ENCODE data around the gene PAQR5.

DNA sequence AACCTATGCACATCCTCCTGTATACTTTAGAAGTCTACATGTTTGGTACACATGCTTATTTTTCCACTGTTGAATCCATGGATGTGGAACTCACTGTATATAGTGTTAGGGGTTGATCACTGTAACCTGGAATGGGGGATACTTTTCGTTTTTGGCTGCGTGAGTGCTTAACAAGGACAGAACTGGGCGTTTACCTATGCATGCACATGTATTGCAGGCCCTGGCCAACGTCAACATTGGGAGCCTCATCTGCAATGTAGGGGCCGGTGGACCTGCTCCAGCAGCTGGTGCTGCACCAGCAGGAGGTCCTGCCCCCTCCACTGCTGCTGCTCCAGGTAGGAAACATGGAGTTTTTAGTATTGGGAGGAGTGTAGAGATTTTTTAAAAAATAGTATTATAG is 156.2 kb downstream of the PAQR5 start:
- TF ChIP-seq POLR2AphosphoS5 (IDR thresholded peaks at IDR 0.05; ENCODE audit: borderline replicate concordance, low read depth, low read length) (peak; percentile 11; the same call in 1 of the 2 replicates), EZH2 (IDR thresholded peaks at IDR 0.05) (no peak), FOXP2 (optimal IDR thresholded peaks at IDR 0.05; ENCODE audit: control extremely low read depth, extremely low read length, insufficient read depth) (no peak)

Data from SK-N-MC (cell line).